BJ (cell line): ENCODE measurements around the gene ATP1A2. TPM values are rescaled to one million over a fixed set of nuclear protein-coding genes. Genes with fewer than 3 reads are reported as not detected.

Experiments used
- CTCF ChIA-PET: fragments of 350-600 bp; formaldehyde crosslinking; extraction: SDS; loops from one replicate; lab custom pipeline; 2021; ENCODE audit warnings: antibody characterized with exemption, inconsistent platforms; lab: Yijun Ruan, JAX
- POLR2A ChIA-PET: fragments of 300-600 bp; sonication (Branson Sonifier 250); formaldehyde crosslinking; extraction: SDS; loops from one replicate; lab custom pipeline; 2021; ENCODE audit warnings: antibody characterized with exemption; lab: Charles Lee
- DNase-seq: peaks from one replicate; pipeline ENCODE4 v3.0.0-alpha.2; 2011; ENCODE audit warnings: low read depth
- H3K27me3 ChIP-seq: 2 replicates; pipeline ENCODE4 v1.6.0; 2011; ENCODE audit warnings: low read length; ENCODE audit not compliant: control insufficient read depth, insufficient read depth
- H3K36me3 ChIP-seq: 2 replicates; pipeline ENCODE4 v1.5.1; 2011; ENCODE audit warnings: low read length; ENCODE audit not compliant: control insufficient read depth, insufficient read depth
- H3K4me3 ChIP-seq: 2 replicates; pipeline ENCODE4 v1.5.1; 2011; ENCODE audit warnings: low read depth, mild to moderate bottlenecking, control low read depth, low read length
- polyA minus RNA-seq: library from RNA; depleted of rRNA, polyadenylated mRNA; stranded (reverse); fragments of >200 nt; gene quantifications from 2 replicates; pipeline ENCODE4 v1.2.3, GENCODE V29; 2011; rRNA and poly(A)+ RNA removed
- polyA plus RNA-seq: library from polyadenylated mRNA; depleted of rRNA; stranded (reverse); fragments of >200 nt; gene quantifications from 2 replicates; pipeline ENCODE4 v1.2.3, GENCODE V29; 2011; rRNA removed
- TF ChIP-seq, protein P1 (sequence below): IDR thresholded peaks from 2 replicates; pipeline ENCODE4 v1.5.1; 2011; ENCODE audit warnings: low read depth, mild to moderate bottlenecking, control low read depth, inconsistent platforms, low read length, moderate library complexity; ENCODE audit not compliant: insufficient read depth

Gene ATP1A2
- polyA plus RNA-seq (0.49 and 1.1 TPM in 2 replicates), polyA minus RNA-seq (0.26 and 0.47 TPM in 2 replicates)

DNA sequence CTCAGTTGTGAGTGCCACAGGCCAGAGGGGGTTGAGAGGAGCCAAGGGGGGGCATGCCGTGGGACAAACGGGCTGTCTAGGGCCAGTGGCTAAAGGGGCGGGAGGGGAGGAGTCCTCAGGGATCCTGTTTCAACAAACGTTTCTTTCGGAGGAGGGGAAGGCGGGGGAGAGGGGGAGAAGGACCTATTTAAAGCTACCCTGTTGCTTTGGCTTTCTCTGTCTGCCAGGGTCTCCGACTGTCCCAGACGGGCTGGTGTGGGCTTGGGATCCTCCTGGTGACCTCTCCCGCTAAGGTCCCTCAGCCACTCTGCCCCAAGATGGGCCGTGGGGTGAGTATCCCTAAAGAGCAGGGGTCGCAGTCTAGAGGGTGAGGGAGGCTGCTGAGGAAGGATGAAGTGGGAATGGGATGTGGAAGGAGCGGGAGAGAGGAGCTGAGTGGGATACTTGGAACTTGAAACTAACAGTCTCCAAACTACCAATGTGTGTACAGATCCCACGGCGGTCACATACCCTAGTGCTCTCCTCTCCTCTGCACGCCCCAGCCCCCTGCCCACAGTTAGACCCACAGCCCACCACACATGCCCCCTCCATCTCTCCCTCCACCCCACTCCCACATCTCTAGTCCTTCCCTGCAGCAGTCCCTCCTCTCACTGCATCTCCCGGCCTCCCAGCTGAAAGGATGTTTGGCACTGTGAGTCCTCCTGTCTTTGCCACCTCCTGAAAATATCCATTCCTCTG lies at the start of gene ATP1A2:
Gene ATP1A2 (plus strand): TSS at position 215 of the 738 bp plus-strand sequence. CDS start 103 bp downstream, at position 318.
- no peak for DNase-seq
- Histone ChIP-seq H3K4me3 (no peak within 1 kb of the TSS), H3K27me3 (peaks cover 18% of the 10 kb centered on the region), H3K36me3 (no peaks in the 10 kb centered on the region)
- ChIA-PET POLR2A (no interaction called here), CTCF (interaction anchor here (0.7 to 1.2 kb wide), 5 partner anchors 9 to 103 kb away, joined by 3 read pairs; partner anchors contain the start of gene CASQ1)
- TF ChIP-seq, protein P1, sequence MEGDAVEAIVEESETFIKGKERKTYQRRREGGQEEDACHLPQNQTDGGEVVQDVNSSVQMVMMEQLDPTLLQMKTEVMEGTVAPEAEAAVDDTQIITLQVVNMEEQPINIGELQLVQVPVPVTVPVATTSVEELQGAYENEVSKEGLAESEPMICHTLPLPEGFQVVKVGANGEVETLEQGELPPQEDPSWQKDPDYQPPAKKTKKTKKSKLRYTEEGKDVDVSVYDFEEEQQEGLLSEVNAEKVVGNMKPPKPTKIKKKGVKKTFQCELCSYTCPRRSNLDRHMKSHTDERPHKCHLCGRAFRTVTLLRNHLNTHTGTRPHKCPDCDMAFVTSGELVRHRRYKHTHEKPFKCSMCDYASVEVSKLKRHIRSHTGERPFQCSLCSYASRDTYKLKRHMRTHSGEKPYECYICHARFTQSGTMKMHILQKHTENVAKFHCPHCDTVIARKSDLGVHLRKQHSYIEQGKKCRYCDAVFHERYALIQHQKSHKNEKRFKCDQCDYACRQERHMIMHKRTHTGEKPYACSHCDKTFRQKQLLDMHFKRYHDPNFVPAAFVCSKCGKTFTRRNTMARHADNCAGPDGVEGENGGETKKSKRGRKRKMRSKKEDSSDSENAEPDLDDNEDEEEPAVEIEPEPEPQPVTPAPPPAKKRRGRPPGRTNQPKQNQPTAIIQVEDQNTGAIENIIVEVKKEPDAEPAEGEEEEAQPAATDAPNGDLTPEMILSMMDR = no peak

DNA sequence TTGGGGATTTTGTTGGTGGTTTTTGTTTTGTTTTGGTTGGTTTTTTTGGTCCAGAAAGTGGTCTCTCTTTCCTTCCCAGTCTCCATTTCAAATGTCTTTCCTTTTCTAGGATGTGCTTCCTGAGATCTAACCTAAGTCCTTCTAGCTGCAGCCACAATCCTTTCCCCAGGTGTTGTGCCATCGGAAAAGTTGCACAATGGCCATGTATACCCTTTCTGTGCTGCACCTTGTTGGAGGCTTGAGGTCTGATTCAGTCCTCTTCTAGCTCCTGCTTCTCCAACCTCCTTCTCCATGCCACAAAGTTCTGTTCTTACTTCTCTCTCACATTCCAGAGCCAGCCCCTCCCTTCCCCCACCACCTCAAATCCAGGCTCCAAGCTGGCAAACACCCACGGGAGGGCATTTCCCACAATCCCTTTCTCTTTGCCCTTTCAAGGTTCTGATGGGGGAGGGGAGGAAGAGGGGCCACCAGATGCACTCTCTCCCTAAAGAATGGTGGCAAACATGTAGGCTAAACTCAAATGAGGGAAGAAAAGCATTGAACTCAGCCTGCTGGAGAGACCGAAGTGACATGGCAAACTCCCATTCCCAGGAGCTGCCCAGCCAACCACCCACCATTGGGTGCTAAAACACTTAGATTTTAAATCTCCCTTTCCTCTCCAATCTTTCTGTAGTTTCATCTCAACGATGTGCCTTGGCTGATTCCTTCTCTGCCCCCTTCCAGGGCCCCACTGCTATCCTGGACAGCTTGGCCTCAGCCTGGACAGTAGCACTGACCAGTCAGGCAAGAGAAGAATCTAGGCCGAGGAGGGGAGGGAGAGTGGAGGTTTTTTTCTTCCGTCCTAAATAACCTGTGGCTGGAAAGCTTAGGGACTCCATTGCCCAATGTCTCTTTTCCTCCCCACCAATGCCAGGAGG lies 48.5 kb upstream of the ATP1A2 start:
- ChIA-PET CTCF (interaction anchor here (0.6 to 6.4 kb wide), 8 partner anchors 7 to 185 kb away, joined by 3 to 62 read pairs (median 5); partner anchors contain the start of gene KCNJ9), POLR2A (no interaction called here)
- no peak overlapping the region for H3K4me3 ChIP-seq
- DNase-seq = no peak
- H3K27me3 ChIP-seq = peaks cover 45% of the 10 kb centered on the region
- TF ChIP-seq, protein P1 = no peak
- no peaks in the 10 kb centered on the region for H3K36me3 ChIP-seq

DNA sequence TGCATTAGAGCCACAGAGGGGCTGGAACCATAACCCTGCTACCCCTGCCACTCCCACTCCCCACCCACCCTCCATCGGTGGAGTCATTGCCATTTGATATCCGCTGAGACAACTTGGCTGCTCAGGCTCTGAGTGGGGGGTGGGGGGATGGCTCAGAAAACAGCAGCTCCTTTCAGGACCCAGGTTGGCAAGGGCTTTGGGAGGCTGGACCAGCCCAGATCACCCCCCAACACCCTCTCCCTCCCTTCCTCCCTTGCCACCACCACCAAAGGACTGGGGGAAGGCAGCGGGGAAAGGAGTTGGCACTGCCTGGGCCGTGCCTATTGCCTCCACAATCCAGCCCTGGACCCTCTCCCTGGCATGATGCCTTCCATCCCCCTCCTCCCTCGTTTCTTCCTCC lies 47.3 kb upstream of the ATP1A2 start:
- CTCF ChIA-PET = interaction anchor here (1.2 to 6.4 kb wide), 4 partner anchors 8 to 22 kb away, joined by 3 to 62 read pairs (median 8); partner anchors contain the start of gene KCNJ9
- POLR2A ChIA-PET = no interaction called here

DNA sequence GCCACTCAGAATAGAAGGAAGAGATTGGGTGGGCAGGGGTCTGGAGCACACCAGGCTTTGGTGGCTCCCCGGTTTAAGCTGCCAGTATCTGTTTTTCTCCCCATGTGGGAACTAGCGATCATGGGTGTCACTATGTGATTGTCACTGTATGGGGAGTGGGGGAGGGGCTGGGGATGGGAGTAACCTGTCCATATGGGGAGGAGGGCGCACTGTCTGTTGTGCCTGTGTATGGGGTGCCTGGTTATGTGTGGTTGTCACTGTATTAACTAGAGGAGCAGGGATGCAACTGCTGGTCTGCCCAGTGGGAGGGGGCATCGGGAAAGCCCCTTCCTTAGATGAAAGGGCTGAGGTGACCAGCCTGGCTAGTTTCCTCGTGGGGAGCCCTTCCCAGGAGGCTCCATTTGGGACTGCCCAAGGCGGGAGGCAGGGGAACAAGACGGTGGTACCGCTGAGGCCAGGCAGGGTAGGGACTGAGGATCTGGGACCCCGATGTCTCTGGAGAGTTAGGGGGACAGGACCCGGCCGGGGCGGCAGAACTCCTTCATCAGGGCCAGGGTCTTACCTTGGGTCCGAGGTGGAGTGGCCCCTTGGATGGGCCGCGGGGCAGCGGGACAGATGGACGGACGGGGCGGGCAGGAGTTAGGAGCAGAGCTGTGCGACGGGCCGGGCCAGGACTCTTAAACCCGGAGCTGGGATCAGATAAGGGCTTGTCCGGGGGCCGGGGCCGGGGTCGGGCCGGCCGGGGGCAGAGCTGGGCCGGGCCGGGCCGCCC lies 45.9 kb upstream of the ATP1A2 start, which contains the start of gene KCNJ10:
Gene KCNJ10 (minus strand): TSS at position 701 of the 772 bp plus-strand sequence. CDS start 27,628 bp downstream, outside the sequence.
- Histone ChIP-seq H3K27me3 (peaks cover 35% of the 10 kb centered on the region), H3K36me3 (no peaks in the 10 kb centered on the region), H3K4me3 (peak within 1 kb of the TSS; percentile 42)
- no peak for DNase-seq
- TF ChIP-seq, protein P1 = no peak
- POLR2A ChIA-PET = no interaction called here
- CTCF ChIA-PET = interaction anchor here (0.7 to 6.4 kb wide), 6 partner anchors 10 to 182 kb away, joined by 3 to 62 read pairs (median 8); partner anchors contain the start of gene KCNJ9

More for the DNA sequence above, 47.3 kb upstream of the ATP1A2 start:
- Histone ChIP-seq H3K4me3 (no peak overlapping the region), H3K27me3 (peaks cover 42% of the 10 kb centered on the region), H3K36me3 (no peaks in the 10 kb centered on the region)
- TF ChIP-seq, protein P1 = no peak
- DNase-seq = no peak
